ENCODE data around the gene ALDH1A3.

The ALDH1A3 gene

GRCh38 chr15:100951965-100952364 lies 72.3 kb downstream of the ALDH1A3 start:
- no peak for DNase-seq (ENCODE audit: low spot score)

GRCh38 chr15:100952566-100952965 lies 72.9 kb downstream of the ALDH1A3 start:
- no peak for DNase-seq (ENCODE audit: low spot score)

GRCh38 chr15:100958326-100959065 lies 78.9 kb downstream of the ALDH1A3 start:
- peak; percentile 44 for DNase-seq (ENCODE audit: low spot score)

GRCh38 chr15:100959066-100960050 lies 79.7 kb downstream of the ALDH1A3 start:
- no peak for DNase-seq (ENCODE audit: low spot score)
